ENCODE results near the gene RRP12. TPM values are rescaled to one million over a fixed set of nuclear protein-coding genes. Genes with fewer than 3 reads are reported as not detected.

The RRP12 gene
- total and polyA plus RNA-seq, 2 donors (not counting 3 experiments of a cell fraction or from before 2014, with no cell fraction given) = 13.6 to 35.8 TPM

- CTCF ChIA-PET = no interaction called here
- H4K20me1 ChIP-seq (replicated peaks; ENCODE audit: control insufficient read depth, extremely low read depth, insufficient read depth, low read length) = no peaks in the 10 kb centered on the region
- no peak for FAIRE-seq
- H3K27me3 ChIP-seq (ENCODE audit: control insufficient read depth in 2 of 2, insufficient read depth in 2 of 2, low read length in 2 of 2) = no peaks in the 10 kb centered on the region
- no peaks in the 10 kb centered on the region for H3K36me3 ChIP-seq (ENCODE audit: control insufficient read depth in 2 of 2, extremely low read depth in 1 of 2, insufficient read depth in 2 of 2, low read length in 2 of 2)
- H3K9ac ChIP-seq (replicated peaks; ENCODE audit: extremely low read depth, insufficient read depth, low read length) = no peak overlapping the region
- BruUV-seq (replicated peaks) = no TSS peak
- H3K4me3 ChIP-seq (replicated peaks in 1 of 3; ENCODE audit: insufficient read depth in 1 of 3, low read depth in 1 of 3, low read length in 3 of 3) = no peak overlapping the region
- H2AFZ ChIP-seq (ENCODE audit: low read depth, low read length) = no peak overlapping the region
- no peaks in the 10 kb centered on the region for H3K79me2 ChIP-seq (ENCODE audit: control insufficient read depth, insufficient read depth, low read length)
- no peak for TF ChIP-seq CTCF (IDR thresholded peaks at IDR 0.05; ENCODE audit: extremely low read depth in 1 of 2, insufficient read depth in 1 of 2, low read depth in 1 of 2, low read length in 2 of 2)
- TF ChIP-seq POLR2A (IDR thresholded peaks at IDR 0.05; ENCODE audit: low read depth, low read length) = no peak
- no peak for TF ChIP-seq JUN (IDR thresholded peaks at IDR 0.05; ENCODE audit: borderline replicate concordance, insufficient read depth, insufficient read length, low read depth)
- TF ChIP-seq EZH2 (IDR thresholded peaks at IDR 0.05; ENCODE audit: borderline replicate concordance, low read depth, low read length, severe bottlenecking) = no peak
- TF ChIP-seq MAX (IDR thresholded peaks at IDR 0.05; ENCODE audit: insufficient read depth, insufficient read length) = no peak
- TF ChIP-seq GATA2 (IDR thresholded peaks at IDR 0.05; ENCODE audit: insufficient read depth, insufficient read length, low read depth, low read length) = no peak
- no peak for TF ChIP-seq FOS (IDR thresholded peaks at IDR 0.05; ENCODE audit: borderline replicate concordance, insufficient read depth, low read length)
- no peak for TF ChIP-seq MYC (IDR thresholded peaks at IDR 0.05; ENCODE audit: low read depth, low read length)
- no peak for TF ChIP-seq POLR2AphosphoS5 (IDR thresholded peaks at IDR 0.05; ENCODE audit: insufficient read depth, low read depth, low read length)
- POLR2A ChIA-PET = no interaction called here
- H3K27ac ChIP-seq (ENCODE audit: insufficient read depth, low read depth, low read length) = no peak overlapping the region
- dilution Hi-C loops (cut with MboI; ENCODE audit: extremely low pct_ligation_motif_present, low sequenced_read_pairs) (no loop called here), intact Hi-C loops (cut with micrococcal nuclease) (no loop called here)
- H3K9me3 ChIP-seq (replicated peaks; ENCODE audit: control insufficient read depth, insufficient read depth, low read length) = no peaks in the 10 kb centered on the region
- no peaks in the 10 kb centered on the region for H3K9me1 ChIP-seq (replicated peaks; ENCODE audit: control insufficient read depth, extremely low read depth, insufficient read depth, low read length)
- no peak for DNase-seq (ENCODE audit: low read depth, low spot score)
- H3K4me1 ChIP-seq (ENCODE audit: control insufficient read depth, extremely low read depth, insufficient read depth, low read length) = no peaks in the 10 kb centered on the region
- no peak overlapping the region for H3K4me2 ChIP-seq (ENCODE audit: insufficient read depth, low read length)
Observed at GRCh38 chr10:97416565-97416964, 15.4 kb upstream of the RRP12 start.

Data from endothelial cell of umbilical vein (primary cell).